Left ventricle myocardium inferior (tissue), 1 donor: ENCODE results near the gene ZNF664. TPM values are rescaled to one million over a fixed set of nuclear protein-coding genes. Genes with fewer than 3 reads are reported as not detected.

Experiments
- DNase-seq: peaks from one replicate; pipeline ENCODE4 v3.0.0-alpha.2; 2020
- H3K27ac ChIP-seq: fragments of 200-600 bp; replicated peaks from 2 replicates; pipeline ENCODE4 v1.8.0; 2021
- H3K27me3 ChIP-seq: fragments of 200-600 bp; 2 replicates; pipeline ENCODE4 v1.8.0; 2021; ENCODE audit warnings: low read depth
- H3K36me3 ChIP-seq: fragments of 200-600 bp; 2 replicates; pipeline ENCODE4 v1.8.0; 2021
- H3K4me1 ChIP-seq: fragments of 200-600 bp; 2 replicates; pipeline ENCODE4 v1.8.0; 2021
- H3K4me3 ChIP-seq: fragments of 200-600 bp; 2 replicates; pipeline ENCODE4 v1.8.0; 2021; ENCODE audit warnings: mild to moderate bottlenecking, moderate library complexity
- H3K9me3 ChIP-seq: fragments of 200-600 bp; replicated peaks from 2 replicates; pipeline ENCODE4 v1.8.0; 2021
- CTCF ChIP-seq: fragments of 200-600 bp; IDR thresholded peaks from 2 replicates; pipeline ENCODE4 v1.8.0; 2021; ENCODE audit warnings: antibody characterized with exemption, mild to moderate bottlenecking, borderline replicate concordance
- intact Hi-C: fragments of 100-400 bp; cut with micrococcal nuclease; formaldehyde crosslinking; loops from one replicate; pipeline ENCODE4 v1.11.0; 2022
- total RNA-seq: library from RNA; stranded (reverse); fragmentation: NEBNext Ultra II Directional; extraction: Animal tissue kit (Norgen Biotek cat#: 25700); gene quantifications from one replicate; pipeline ENCODE4 v1.2.1, GENCODE V29; 2021
- donor health status: DM: no; HTN: yes; CAD: no; lungs with severe emphysema.

Gene ZNF664
- total RNA-seq, 1 donor from 2014 or later = 80.7 TPM

GRCh38 chr12:124002021-124002644 lies 29.1 kb downstream of the ZNF664 start:
- H3K36me3 ChIP-seq = peaks cover 28% of the 10 kb centered on the region
- H3K4me1 ChIP-seq = peaks cover 84% of the 10 kb centered on the region
- no peak overlapping the region for H3K27ac ChIP-seq
- no peaks in the 10 kb centered on the region for H3K27me3 ChIP-seq
- intact Hi-C loops = no loop called here
- no peaks in the 10 kb centered on the region for H3K9me3 ChIP-seq
- TF ChIP-seq CTCF = no peak
- H3K4me3 ChIP-seq = no peak overlapping the region
- DNase-seq = no peak

- H3K4me3 ChIP-seq = no peak overlapping the region
- intact Hi-C loops = no loop called here
- H3K4me1 ChIP-seq = peaks cover 83% of the 10 kb centered on the region
- H3K27me3 ChIP-seq = no peaks in the 10 kb centered on the region
- no peak overlapping the region for H3K27ac ChIP-seq
- DNase-seq = no peak
- no peaks in the 10 kb centered on the region for H3K9me3 ChIP-seq
- H3K36me3 ChIP-seq = peaks cover 31% of the 10 kb centered on the region
- TF ChIP-seq CTCF = no peak
Observed at GRCh38 chr12:124002654-124003053, 29.6 kb downstream of the ZNF664 start.

DNA sequence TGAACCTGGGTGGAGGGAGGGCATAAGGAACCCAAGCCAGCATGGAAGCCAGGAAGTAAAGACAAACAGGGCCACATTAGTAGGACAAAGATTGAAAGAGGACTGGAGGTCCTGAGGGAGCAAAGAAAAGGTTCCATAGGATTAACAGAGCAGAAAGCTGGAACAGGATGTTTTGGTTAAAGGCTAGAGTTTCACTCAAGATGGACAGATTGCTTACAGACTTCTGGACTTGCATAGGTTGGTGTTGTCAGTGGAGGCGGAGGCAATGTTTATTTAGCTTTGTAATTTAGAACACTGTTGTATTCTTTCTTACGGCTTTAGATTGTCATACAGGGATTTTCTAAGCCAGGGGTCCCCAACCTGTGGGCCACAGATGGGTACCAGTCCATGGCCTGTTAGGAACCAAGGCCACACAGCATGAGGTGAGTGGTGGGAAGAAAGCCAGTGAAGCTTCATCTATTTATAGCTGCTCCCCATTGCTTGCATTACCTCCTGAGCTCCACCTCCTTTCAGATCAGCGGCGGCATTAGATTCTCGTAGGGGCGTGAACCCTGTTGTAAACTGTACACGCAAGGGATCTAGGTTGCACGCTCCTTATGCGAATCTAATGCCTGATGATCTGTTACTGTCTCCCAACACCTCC lies 31.3 kb downstream of the ZNF664 start:
- H3K27ac ChIP-seq = no peak overlapping the region
- intact Hi-C loops = no loop called here

DNA sequence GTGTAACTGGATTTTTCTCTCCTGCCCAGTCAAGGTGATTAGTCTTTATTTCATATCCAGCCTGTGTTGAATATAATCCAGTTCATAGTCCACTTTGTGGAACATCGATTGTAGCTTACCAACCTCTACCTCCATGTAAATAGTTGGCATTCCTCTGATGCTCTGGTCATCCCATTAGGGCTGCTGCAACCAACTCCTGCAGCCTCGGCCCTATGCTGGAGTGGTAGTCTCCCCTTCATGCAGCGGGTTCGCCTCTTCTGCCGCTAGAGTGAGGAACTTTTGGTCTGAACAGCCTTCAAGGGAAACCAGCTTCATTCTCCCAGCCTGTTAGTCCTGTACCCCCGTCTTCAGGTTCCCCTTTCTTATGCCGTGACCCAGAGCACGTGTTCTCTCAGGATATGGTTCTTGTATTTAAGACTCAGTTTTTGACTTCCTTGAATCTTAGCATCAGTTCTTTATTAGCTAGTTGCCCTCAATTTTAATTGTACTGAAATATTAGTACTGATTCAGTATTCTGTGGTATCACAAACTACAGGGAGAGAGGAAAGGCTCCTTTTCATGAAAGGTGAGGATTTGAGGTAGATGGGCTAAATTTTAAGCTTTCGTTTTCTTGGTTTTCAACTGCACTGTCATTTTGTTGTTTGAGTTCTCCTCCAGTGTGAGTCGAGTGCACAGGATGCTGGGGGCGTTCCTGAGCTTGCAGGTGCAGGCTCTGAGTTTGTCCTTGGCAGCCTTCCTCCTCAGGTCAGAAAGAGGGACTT lies 33.2 kb downstream of the ZNF664 start:
- intact Hi-C loops = no loop called here
- no peaks in the 10 kb centered on the region for H3K9me3 ChIP-seq
- H3K27me3 ChIP-seq = no peaks in the 10 kb centered on the region
- no peak overlapping the region for H3K4me3 ChIP-seq
- TF ChIP-seq CTCF = no peak
- DNase-seq = no peak
- H3K27ac ChIP-seq = no peak overlapping the region
- peaks cover 30% of the 10 kb centered on the region for H3K36me3 ChIP-seq
- peaks cover 87% of the 10 kb centered on the region for H3K4me1 ChIP-seq

More for the DNA sequence above, 31.3 kb downstream of the ZNF664 start:
- Histone ChIP-seq H3K9me3 (no peaks in the 10 kb centered on the region), H3K36me3 (peaks cover 29% of the 10 kb centered on the region), H3K27me3 (no peaks in the 10 kb centered on the region), H3K4me3 (no peak overlapping the region), H3K4me1 (peaks cover 84% of the 10 kb centered on the region)
- DNase-seq = no peak
- no peak for TF ChIP-seq CTCF

DNA sequence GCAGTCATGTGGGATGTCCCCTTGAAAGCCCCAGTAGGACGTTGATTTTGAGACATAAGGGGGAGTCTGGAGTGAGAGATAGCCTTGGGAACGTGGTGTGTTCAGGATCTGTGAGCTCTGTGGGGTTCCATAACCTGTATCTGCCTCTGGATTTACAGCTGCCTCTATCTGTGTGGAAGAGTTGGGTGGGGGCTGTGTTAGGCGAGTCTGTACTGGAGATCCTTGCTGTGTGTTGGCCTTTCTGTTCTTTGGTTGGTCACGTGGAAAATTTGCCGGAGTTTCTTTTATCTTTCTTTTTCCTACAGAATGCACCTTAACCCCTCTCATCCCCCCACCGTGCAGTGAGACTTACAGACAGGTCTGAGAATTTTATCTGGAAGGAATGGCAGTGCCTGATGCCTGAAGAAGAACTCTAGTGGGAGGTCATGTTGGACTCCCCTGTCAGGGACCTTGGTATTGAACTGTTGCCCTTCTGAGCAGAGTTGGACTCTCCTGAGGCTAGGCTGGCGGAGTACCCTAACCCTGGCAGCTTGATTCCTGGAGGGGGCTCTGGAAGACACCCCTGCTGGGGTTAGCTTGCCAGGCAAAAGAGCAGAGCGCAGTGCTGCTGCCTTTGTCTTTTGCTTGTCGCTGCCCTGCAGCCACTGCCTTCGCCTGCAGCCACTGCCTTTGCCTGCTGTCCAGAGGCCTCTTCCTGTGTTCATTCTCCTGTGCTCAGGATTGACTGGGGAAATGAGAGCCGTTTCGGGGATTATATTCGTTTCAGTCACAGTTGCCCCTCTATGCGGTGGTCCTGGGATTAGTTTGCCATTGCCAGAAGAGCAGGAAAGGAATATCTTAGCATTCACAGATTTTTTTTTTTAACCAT lies 34.1 kb downstream of the ZNF664 start:
- Histone ChIP-seq H3K27ac (no peak overlapping the region), H3K4me3 (no peak overlapping the region), H3K4me1 (peaks cover 79% of the 10 kb centered on the region), H3K27me3 (no peaks in the 10 kb centered on the region), H3K9me3 (no peaks in the 10 kb centered on the region), H3K36me3 (peaks cover 30% of the 10 kb centered on the region)
- TF ChIP-seq CTCF = no peak
- intact Hi-C loops = no loop called here
- DNase-seq = no peak
